ENCODE results near the gene MINDY4B.

Gene MINDY4B

DNA sequence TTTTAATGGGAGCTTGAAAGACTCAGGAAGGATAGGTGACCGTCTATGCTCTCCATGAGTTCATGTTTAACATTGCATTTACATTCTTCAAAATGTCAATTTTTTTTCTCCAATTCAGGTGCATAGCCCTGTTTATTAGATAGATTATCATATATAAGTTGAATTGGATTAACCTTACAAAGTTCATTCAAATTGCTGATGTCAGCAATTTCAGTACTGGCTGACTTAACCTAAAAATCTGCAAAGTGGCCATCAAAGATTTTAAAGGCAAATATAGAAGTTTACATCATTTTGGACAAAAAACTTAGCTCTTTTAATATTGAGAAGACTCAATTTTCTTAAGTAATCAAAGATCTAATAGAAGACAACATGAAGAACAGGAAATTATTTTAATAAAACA, 57.8 kb downstream of the MINDY4B start:
- no peak for DNase-seq (ENCODE audit: low read depth in 1 of 2, low spot score in 1 of 2)
- H3K27ac ChIP-seq (replicated peaks): no peak overlapping the region
- TF ChIP-seq REST (IDR thresholded peaks at IDR 0.05; ENCODE audit: insufficient replicate concordance, low read depth) (no peak), SPI1 (IDR thresholded peaks at IDR 0.05; ENCODE audit: borderline replicate concordance, low read depth) (no peak), GABPA (IDR thresholded peaks at IDR 0.05; ENCODE audit: low read depth) (no peak)
- no peak overlapping the region for H3K4me3 ChIP-seq (replicated peaks; ENCODE audit: insufficient read depth, low read length)
- no peaks in the 10 kb centered on the region for H3K27me3 ChIP-seq (ENCODE audit: insufficient read depth, poor library complexity, severe bottlenecking)

DNA sequence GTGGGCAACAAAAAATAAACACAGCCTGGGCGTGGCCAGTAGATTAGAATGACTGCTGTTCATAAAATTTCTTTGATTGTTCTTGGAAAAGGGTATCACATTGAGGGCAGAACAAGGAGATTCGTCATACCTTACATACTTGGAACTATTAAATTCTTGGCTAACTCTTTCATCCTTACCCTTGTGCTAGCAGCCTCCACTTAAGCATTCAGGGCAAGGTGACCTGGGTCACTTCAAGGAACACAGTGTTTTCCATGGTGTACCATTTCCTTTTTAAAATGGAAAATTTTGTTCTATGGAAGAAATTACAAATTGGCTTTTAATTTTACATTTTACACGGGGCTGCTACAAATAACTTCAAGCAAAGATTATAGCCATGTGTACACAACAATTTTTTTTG, 60.8 kb downstream of the MINDY4B start:
- DNase-seq (ENCODE audit: low read depth in 1 of 2, low spot score in 1 of 2): no peak
- H3K27me3 ChIP-seq (ENCODE audit: insufficient read depth, poor library complexity, severe bottlenecking): peaks cover 5% of the 10 kb centered on the region
- H3K27ac ChIP-seq (replicated peaks): no peak overlapping the region
- no peak for TF ChIP-seq SPI1 (IDR thresholded peaks at IDR 0.05; ENCODE audit: borderline replicate concordance, low read depth)
- TF ChIP-seq, protein P1, sequence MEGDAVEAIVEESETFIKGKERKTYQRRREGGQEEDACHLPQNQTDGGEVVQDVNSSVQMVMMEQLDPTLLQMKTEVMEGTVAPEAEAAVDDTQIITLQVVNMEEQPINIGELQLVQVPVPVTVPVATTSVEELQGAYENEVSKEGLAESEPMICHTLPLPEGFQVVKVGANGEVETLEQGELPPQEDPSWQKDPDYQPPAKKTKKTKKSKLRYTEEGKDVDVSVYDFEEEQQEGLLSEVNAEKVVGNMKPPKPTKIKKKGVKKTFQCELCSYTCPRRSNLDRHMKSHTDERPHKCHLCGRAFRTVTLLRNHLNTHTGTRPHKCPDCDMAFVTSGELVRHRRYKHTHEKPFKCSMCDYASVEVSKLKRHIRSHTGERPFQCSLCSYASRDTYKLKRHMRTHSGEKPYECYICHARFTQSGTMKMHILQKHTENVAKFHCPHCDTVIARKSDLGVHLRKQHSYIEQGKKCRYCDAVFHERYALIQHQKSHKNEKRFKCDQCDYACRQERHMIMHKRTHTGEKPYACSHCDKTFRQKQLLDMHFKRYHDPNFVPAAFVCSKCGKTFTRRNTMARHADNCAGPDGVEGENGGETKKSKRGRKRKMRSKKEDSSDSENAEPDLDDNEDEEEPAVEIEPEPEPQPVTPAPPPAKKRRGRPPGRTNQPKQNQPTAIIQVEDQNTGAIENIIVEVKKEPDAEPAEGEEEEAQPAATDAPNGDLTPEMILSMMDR (IDR thresholded peaks at IDR 0.05; ENCODE audit: insufficient read depth, low read length): no peak
- no peak for TF ChIP-seq REST (IDR thresholded peaks at IDR 0.05; ENCODE audit: insufficient replicate concordance, low read depth)
- TF ChIP-seq GABPA (IDR thresholded peaks at IDR 0.05; ENCODE audit: low read depth): no peak
- TF ChIP-seq POLR2AphosphoS5 (IDR thresholded peaks at IDR 0.05; ENCODE audit: low read depth): no peak
- no peak overlapping the region for H3K4me3 ChIP-seq (replicated peaks; ENCODE audit: insufficient read depth, low read length)

GRCh38 chr3:150843241-150843640, 62.0 kb downstream of the MINDY4B start:
- H3K27ac ChIP-seq (replicated peaks): no peak overlapping the region
- DNase-seq (ENCODE audit: low read depth in 1 of 2, low spot score in 1 of 2): no peak
- TF ChIP-seq, protein P1 (IDR thresholded peaks at IDR 0.05; ENCODE audit: insufficient read depth, low read length): no peak
- no peak for TF ChIP-seq GABPA (IDR thresholded peaks at IDR 0.05; ENCODE audit: low read depth)
- no peak for TF ChIP-seq SPI1 (IDR thresholded peaks at IDR 0.05; ENCODE audit: borderline replicate concordance, low read depth)
- no peak for TF ChIP-seq POLR2AphosphoS5 (IDR thresholded peaks at IDR 0.05; ENCODE audit: low read depth)
- TF ChIP-seq REST (IDR thresholded peaks at IDR 0.05; ENCODE audit: insufficient replicate concordance, low read depth): no peak
- no peak overlapping the region for H3K4me3 ChIP-seq (replicated peaks; ENCODE audit: insufficient read depth, low read length)
- peaks cover 5% of the 10 kb centered on the region for H3K27me3 ChIP-seq (ENCODE audit: insufficient read depth, poor library complexity, severe bottlenecking)
